SU-DHL-6 (cell line): ENCODE data around the gene TUNAR.

Experiments used
- CTCF ChIP-seq: fragments of 200-600 bp; sonication (generic); IDR thresholded peaks from one replicate; pipeline ENCODE4 v1.5.1; 2017; ENCODE audit warnings: antibody characterized with exemption, mild to moderate bottlenecking, low read length, moderate library complexity; ENCODE audit not compliant: insufficient read depth, poor library complexity, severe bottlenecking
- EZH2phosphoT487 ChIP-seq: fragments of 200-600 bp; sonication (generic), shearing (Covaris generic); conservative IDR thresholded peaks from 2 replicates; pipeline ENCODE4 v1.6.1; 2018; ENCODE audit warnings: mild to moderate bottlenecking, antibody characterized with exemption, low read length, moderate library complexity, mixed read lengths

GRCh38 chr14:95871531-95871930 is 5.1 kb upstream of the TUNAR start:
- no peak for TF ChIP-seq CTCF
- TF ChIP-seq EZH2phosphoT487 = no peak
